HG03460 (cell line): ENCODE measurements around the gene SIVA1.
"Not testable (repeated sequence)": the region's sequence is repeated elsewhere in the genome, so short reads cannot be mapped to it uniquely, and the experiment has no call there.

Experiments
- ATAC-seq: cut with Tn5 transposase; IDR thresholded peaks from one replicate; pipeline ENCODE4 v1.9.1; 2021; ENCODE audit not compliant: unreplicated experiment

SIVA1 gene

DNA sequence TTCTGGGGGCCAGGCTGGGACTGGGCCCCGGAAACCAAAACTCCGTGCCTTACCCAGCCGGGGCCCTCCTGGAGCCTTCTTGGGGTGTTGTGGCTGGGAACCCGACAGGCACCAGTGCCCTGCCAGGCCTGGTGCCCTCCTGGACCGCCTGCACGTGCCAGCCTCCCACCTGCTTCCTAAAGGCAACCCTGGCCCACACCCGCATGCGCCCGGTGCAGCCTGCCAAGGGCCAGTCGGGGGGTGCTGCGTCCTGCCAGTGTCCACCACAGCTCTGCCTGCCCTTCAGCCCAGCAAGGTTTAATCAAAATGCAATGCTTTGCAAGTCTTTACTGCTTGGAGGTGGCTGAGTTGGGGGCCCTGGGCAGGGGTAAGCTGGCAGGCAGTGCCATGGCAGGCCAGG lies 34.1 kb upstream of the SIVA1 start:
- no peak for ATAC-seq

- no peak for ATAC-seq
These were observed 33.6 kb upstream of the SIVA1 start for GRCh38 chr14:104719343-104719742.

DNA sequence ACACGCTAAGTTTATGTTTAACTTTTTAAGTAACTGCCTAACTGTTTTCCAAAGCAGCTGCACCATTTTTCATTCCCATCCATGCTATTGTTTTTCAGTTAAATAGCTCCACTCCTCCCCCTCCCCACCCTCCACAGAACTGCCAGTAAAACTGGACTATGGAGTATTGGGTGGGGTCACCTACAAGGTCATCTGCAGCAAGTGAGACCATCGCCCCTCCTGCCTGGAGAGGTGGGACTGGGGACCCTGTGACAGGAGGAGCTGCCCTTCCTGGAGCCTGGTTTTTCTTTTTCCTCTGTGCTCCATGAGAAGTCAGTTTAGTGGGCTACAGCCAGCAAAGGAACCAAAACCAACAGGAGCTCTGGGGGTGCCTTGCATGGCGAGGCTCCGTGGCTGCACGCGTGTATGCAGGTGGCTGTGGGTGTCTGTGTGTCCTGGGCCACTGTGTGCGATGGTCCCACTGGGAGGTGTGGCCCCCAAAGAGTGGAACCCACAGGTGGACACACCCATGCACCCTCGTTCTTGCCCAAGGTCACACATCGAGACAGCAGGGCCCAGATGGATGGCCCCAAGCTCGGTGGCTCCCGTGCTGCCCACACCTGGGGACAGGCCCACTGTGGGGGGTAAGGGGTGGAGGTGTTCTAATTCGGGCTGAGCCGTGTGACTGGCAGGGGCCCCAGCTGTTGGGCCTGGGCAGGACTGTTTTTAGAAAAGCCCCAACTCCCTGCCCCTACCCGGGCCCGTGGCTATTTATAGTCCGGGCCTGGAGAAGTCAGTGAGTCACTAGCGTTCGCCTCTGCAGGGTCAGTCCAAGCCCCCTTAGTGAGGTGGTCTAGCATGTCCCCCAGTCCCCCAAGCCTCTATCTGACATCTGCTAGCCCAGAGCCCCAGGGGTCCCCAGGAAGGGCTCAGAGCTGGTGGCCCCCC lies 31.2 kb upstream of the SIVA1 start:
- no peak for ATAC-seq

DNA sequence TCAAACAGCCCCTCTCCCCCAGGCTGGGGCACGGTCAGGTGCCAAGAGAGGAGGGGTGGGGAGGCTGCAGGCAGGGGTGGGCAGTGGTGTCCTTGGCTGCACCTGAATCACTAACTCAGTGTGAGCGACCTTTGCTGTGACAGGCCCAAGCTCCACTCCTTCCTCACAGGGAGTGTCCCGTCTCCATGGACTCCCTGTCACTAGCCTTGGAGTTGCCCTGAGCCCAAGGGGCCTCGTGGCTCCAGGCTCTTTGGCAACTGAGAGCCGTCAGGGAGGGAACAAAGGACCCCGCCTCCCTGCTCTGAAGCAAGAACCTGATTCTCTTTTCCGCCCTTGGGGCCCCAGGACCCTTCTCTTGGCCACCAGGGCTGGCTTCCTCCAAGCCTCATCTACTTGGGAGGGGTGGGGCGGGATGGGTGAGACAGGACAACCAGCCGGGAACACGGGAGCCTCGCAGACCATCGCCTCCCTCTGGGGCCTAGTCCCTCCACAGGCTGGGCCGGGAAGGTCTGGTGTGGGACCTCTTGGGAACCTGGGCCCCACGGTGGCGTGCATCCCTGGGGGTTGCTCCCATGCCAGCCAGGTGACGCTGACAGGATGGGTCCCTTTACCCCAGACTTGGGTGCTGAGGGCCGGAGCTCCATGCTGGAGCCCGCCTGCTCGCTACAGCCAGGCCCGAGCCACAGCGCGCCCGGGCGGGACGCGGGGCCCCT lies 29.9 kb upstream of the SIVA1 start:
- no peak for ATAC-seq

DNA sequence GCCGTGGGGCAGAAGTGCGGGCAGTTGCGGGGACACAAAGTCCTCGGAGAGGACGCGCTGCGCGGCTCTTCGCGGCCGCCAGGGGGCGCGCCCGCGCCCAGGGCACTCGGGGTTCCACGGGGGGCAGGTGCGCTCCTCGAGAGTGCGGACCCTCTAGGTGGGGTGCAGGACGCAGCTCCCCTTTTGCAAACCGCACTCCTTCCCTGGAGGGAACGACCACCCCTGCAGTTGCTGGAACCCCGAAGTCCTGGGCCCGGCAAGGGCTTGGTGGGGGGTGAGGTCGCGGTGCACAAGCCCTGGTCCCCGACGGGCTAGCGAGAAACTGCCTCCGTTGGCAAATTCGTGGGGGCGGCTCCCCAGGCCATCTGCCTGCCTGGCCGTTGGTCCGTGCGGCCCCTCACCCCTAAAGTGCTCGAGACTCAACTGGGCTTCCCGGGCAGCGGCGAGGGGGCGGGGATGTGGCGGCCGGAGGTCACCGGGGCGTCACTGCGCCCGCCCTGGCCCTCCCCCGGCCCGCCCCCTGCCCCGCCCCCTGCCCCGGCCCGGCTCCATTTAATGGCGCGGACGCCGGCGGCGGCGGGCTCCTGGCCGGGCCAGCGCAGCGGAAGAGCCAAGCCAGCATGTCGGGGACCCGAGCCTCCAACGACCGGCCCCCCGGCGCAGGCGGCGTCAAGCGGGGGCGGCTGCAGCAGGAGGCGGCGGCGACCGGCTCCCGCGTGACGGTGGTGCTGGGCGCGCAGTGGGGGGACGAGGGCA lies 29.1 kb upstream of the SIVA1 start, which contains the start of gene ADSS1:
Gene ADSS1, plus strand, starts transcription at position 579 of the 756 bp plus-strand sequence. Its CDS starts 42 bp downstream, at position 621.
- ATAC-seq, result no peak

DNA sequence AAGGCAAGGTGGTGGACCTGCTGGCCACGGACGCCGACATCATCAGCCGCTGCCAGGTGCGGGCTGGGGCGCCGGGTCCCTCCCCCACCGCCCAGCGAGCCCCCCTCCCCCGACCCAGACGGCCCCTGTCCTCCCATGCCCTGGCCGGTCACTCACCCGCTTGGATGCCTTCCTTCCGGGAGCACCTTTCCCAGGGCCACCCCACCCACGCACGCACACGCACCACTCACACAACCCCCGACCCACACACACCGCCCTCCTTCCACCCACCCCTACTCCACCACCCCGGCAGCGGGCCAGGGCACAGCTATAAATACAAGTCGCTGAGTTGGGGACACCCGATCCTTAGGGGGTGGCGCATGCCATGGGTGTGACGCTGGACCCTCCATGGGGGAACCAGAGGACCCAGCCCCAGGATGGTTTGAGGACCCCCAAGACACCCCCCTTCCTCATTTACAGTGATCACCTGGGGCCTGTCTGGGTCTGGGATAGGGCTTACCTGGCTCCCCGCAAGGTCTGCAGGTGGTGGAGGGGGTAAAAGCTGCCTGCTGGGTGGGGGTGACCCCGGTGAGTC lies 28.5 kb upstream of the SIVA1 start:
- ATAC-seq, result no peak

DNA sequence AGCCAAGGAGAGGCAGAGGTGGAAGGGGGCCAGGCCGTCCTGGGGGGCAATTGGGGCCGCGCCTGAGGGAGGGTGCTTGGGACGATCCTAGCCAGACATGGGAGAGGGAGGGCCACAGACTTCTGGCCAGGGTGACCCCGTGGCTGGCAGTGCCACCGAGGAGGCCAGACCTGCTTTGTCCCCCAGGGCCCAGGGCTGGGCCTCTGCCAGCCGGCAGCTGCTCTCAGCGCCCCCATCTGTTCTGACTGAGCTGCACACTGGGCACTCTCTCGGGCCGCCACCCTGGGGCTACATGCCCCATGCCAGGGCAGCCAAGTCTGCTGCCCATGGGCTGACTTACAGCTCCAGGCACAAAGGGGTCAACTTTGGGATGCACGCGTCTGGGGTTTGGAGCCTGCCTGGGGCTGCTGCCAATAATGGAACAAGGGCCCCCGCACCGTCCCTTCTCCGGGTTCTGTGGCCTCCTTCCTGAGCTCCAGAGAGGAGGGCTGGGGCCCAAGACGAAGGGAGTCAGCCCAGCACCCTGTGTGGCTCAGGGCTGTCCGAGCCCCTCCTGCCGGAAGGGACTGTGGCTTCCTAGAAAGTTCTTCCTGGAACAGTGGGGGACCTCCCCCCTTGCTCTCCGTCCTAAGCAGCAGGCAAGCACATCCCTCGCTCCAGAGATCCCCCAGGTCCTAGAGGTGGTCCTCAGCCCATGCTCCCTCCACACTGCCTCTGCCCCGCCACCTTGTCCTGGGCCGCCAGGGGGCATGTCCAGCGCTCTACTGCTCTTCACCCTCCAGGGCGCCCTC lies 27.8 kb upstream of the SIVA1 start:
- no peak for ATAC-seq

GRCh38 chr14:104725772-104726548 lies 27.0 kb upstream of the SIVA1 start:
- no peak for ATAC-seq

DNA sequence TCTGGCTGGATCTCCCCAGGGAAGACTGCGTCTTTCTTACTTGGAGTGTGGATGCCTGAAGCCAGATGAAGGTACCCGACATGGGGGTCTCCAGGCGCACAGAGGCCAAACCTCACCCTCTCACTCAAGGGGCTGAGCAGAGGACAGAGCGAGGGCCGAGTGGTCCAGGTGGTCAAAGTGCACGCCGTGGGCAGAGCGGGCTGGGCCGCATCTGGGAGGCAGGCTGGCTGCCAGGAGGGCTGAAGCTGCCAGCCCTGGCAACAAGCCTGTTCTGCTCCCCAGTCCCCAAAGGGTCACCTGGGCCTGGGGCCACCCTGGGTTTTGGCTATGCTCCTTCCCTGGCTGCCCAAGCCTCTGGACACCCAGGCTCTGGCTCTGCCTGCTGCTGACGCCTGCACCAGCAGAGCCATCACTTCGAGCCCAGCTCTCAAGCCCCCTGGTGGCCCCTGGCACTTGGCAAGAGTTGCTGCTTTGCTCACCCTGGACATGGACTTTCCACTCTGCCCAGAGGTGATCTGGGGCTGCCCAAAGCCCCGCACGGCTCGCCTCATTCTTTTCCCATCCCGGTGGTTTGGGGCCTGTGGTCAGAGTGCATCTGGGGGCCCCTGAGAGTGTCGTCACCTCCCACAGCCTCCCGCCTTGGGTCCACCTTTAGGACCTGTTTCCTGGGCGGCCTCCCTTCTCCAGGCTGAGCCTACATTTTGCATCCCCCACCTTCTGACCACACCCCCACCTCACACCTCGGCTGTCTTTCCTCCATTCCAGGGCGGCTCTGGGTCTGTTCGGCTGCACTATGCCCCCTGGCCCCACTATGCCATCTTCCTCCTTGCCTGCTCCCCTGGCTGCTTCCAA lies 26.1 kb upstream of the SIVA1 start:
- no peak for ATAC-seq

- no peak for ATAC-seq
These were observed 24.3 kb upstream of the SIVA1 start for GRCh38 chr14:104728631-104729030.

- ATAC-seq, result not testable (repeated sequence)
These were observed 23.6 kb upstream of the SIVA1 start for GRCh38 chr14:104729176-104729834.

DNA sequence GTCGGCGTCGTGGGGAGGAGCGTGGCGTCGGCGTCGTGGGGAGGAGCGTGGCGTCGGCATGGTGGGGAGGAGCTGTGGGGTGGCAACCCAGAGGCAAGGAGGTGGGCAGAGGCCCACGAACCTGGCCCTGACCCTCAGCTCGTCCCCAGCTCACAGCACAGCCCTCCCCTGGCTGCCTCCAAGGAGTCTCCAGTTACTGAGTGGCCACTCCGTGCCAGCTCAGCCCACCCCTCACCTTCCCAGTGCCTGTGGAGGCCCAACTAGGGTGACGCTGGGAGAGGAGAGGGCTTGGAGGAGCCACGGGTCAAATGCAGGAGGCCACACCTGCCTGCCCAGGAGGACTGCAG lies 23.1 kb upstream of the SIVA1 start:
- ATAC-seq, result no peak

DNA sequence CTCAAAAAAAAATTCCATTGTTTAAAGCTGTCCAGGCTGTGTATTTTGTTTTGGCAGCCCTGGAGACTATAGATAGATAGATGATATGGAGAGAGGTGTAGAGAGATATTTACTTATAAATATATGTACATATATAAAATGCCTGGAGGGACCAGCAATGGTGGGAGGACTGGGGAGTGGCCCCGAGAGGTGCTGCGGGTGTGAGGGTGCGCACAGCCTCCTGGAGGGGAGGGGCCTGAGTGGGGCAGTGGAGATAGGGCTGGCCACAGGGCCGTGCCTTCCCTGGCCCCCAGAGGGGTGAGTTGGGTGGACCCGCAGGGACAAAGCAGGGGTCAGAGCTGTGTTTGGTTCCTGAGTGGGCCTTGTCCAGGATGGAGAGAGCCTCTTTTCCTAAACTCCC lies 22.5 kb upstream of the SIVA1 start:
- no peak for ATAC-seq

GRCh38 chr14:104731320-104732294 lies 21.3 kb upstream of the SIVA1 start:
- ATAC-seq, result no peak

DNA sequence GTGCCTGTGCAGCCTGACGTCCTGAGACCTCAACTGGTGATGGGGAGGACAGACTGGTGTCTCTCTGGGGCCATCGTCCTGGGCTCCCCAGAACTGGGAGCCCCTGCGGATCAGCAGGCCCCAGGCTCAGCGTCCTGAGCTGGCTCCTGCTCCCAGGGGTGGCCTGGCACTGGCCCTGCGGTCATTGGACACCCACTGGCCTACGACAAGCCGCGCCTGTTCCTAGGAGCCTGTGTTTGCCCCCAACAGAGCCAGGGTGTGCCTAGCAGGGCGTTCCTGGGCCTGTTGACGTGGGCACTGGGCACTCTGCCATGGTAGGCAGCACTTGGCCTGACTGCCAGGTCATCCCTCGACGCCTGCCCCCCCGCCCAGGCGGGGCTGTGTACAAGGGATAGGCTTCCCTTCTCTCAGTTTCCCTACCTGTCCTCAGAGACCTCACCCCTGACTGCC lies 20.6 kb upstream of the SIVA1 start:
- no peak for ATAC-seq

GRCh38 chr14:104732931-104733681 lies 19.8 kb upstream of the SIVA1 start:
- no peak for ATAC-seq
